Measurements from ENCODE around the gene SERGEF. TPM values are rescaled to one million over a fixed set of nuclear protein-coding genes. Genes with fewer than 3 reads are reported as not detected.

Gene SERGEF
- total and polyA plus RNA-seq, 10 of the 15 experiments (the other 5 are each of a cell fraction or from before 2014, with no cell fraction given) = 14.6 to 27.8 (median 22.4) TPM

- in situ Hi-C loops (cut with MboI) (no loop called here), intact Hi-C loops (cut with micrococcal nuclease; ENCODE audit: unreplicated experiment) (no loop called here)
- Histone ChIP-seq H3K36me3 (ENCODE audit: control insufficient read depth in 2 of 2, insufficient read depth in 2 of 2, low read length in 1 of 2) (no peaks in the 10 kb centered on the region), H3K27me3 (replicated peaks in 1 of 2; ENCODE audit: control insufficient read depth in 2 of 2, insufficient read depth in 2 of 2, low read length in 1 of 2) (no peaks in the 10 kb centered on the region), H3K9ac (ENCODE audit: control insufficient read depth, insufficient read depth, low read length) (no peak overlapping the region), H3K4me1 (ENCODE audit: control insufficient read depth, insufficient read depth, low read length) (no peaks in the 10 kb centered on the region), H2AFZ (ENCODE audit: control insufficient read depth, low read depth, low read length) (no peak overlapping the region), H3K9me3 (replicated peaks; ENCODE audit: control insufficient read depth, insufficient read depth, low read length) (no peaks in the 10 kb centered on the region), H3K79me2 (ENCODE audit: control insufficient read depth, insufficient read depth, low read length) (no peaks in the 10 kb centered on the region), H3K4me2 (ENCODE audit: control insufficient read depth, insufficient read depth) (no peak overlapping the region), H4K20me1 (ENCODE audit: control insufficient read depth, insufficient read depth) (no peaks in the 10 kb centered on the region; the same call in 1 of the 2 replicates), H3K27ac (ENCODE audit: control insufficient read depth, insufficient read depth) (no peak overlapping the region), H3K4me3 (no peak overlapping the region)
- ChIA-PET CTCF (no interaction called here), POLR2A (no interaction called here), RAD21 (ENCODE audit: unreplicated experiment) (no interaction called here), SMC1A (ENCODE audit: uncharacterized antibody, unreplicated experiment) (interaction anchor here (0.6 kb wide), 1 partner anchor 404 kb away, joined by 3 read pairs; no protein-coding TSS in a partner anchor)
- 74% methylated on average over 12 of the region's 12 CpGs for WGBS (ENCODE audit: insufficient coverage, insufficient replicate concordance, low lambda C conversion rate, missing lambda C conversion rate)
- FAIRE-seq = no peak
- no peak for DNase-seq (ENCODE audit: low read depth, low spot score)
- no peak for ATAC-seq
- TF ChIP-seq PAX5 (IDR thresholded peaks at IDR 0.05; ENCODE audit: borderline replicate concordance, low read depth, low read length) (no peak), BACH1 (IDR thresholded peaks at IDR 0.05; ENCODE audit: borderline replicate concordance) (no peak), REST (IDR thresholded peaks at IDR 0.05; ENCODE audit: low read depth, low read length) (no peak), SMAD5 (IDR thresholded peaks at IDR 0.05; ENCODE audit: low read depth) (no peak), ZZZ3 (IDR thresholded peaks at IDR 0.05; ENCODE audit: control insufficient read depth, insufficient read length, low read depth) (no peak), ZNF384 (IDR thresholded peaks at IDR 0.05; ENCODE audit: borderline replicate concordance, low read depth, low read length) (no peak), NRF1 (conservative IDR thresholded peaks at IDR 0.05; ENCODE audit: low read depth, low read length) (no peak), LARP7 (IDR thresholded peaks at IDR 0.05) (no peak), CUX1 (IDR thresholded peaks at IDR 0.05; ENCODE audit: insufficient replicate concordance, low read depth, low read length) (no peak), GATAD2B (conservative IDR thresholded peaks at IDR 0.05; ENCODE audit: low read depth) (no peak)
- no TSS peak for BruUV-seq (replicated peaks)
Measured at GRCh38 chr11:17781221-17781620, 231.6 kb downstream of the SERGEF start.
